OCI-LY1 (cell line): ENCODE results near the gene CPPED1.

Experiments
- H2AFZ ChIP-seq: fragments of 200-600 bp; sonication (generic), shearing (Covaris generic); 2 replicates; pipeline ENCODE4 v1.6.0; 2014; ENCODE audit warnings: antibody characterized with exemption, mild to moderate bottlenecking, low read length
- H3F3A ChIP-seq: fragments of 200-600 bp; sonication (generic), shearing (Covaris generic); 2 replicates; pipeline ENCODE4 v1.6.0; 2014; ENCODE audit warnings: mild to moderate bottlenecking, antibody characterized with exemption, low read length, moderate library complexity; ENCODE audit not compliant: insufficient read depth
- H3K27ac ChIP-seq: fragments of 200-600 bp; sonication (generic); 2 replicates; pipeline ENCODE4 v1.5.1; 2014; ENCODE audit warnings: low read length, mixed run types, mild to moderate bottlenecking, low read depth; ENCODE audit not compliant: poor library complexity, severe bottlenecking
- H3K27me3 ChIP-seq: fragments of 200-600 bp; sonication (generic); 2 replicates; pipeline ENCODE4 v1.6.0; 2014; ENCODE audit warnings: antibody characterized with exemption, mild to moderate bottlenecking, low read length, moderate library complexity; ENCODE audit not compliant: insufficient read depth
- H3K36me3 ChIP-seq: fragments of 200-600 bp; sonication (generic); 2 replicates; pipeline ENCODE4 v1.6.1; 2014; ENCODE audit warnings: mild to moderate bottlenecking, antibody characterized with exemption, low read length, moderate library complexity, mixed read lengths; ENCODE audit not compliant: insufficient read depth
- H3K4me1 ChIP-seq: fragments of 200-600 bp; sonication (generic); 2 replicates; pipeline ENCODE4 v1.5.1; 2014; ENCODE audit warnings: mild to moderate bottlenecking, low read length, moderate library complexity; ENCODE audit not compliant: insufficient read depth, severe bottlenecking
- H3K4me2 ChIP-seq: fragments of 200-600 bp; sonication (generic), shearing (Covaris generic); 2 replicates; pipeline ENCODE4 v1.6.1; 2014; ENCODE audit warnings: low read length
- H3K4me3 ChIP-seq: fragments of 200-600 bp; sonication (generic); 2 replicates; pipeline ENCODE4 v1.5.1; 2014; ENCODE audit warnings: low read length, low read depth, mild to moderate bottlenecking, mixed read lengths; ENCODE audit not compliant: poor library complexity, severe bottlenecking
- H3K79me2 ChIP-seq: fragments of 200-600 bp; shearing (Covaris generic); 2 replicates; pipeline ENCODE4 v1.6.1; 2016; ENCODE audit warnings: mixed run types, low read length, mixed read lengths; ENCODE audit not compliant: insufficient read depth
- H3K9ac ChIP-seq: fragments of 200-600 bp; sonication (generic), shearing (Covaris generic); 2 replicates; pipeline ENCODE4 v1.6.1; 2014; ENCODE audit warnings: mild to moderate bottlenecking, low read length, mixed read lengths
- H3K9me2 ChIP-seq: fragments of 200-600 bp; sonication (generic), shearing (Covaris generic); 2 replicates; pipeline ENCODE4 v1.6.1; 2014; ENCODE audit warnings: low read depth, mild to moderate bottlenecking, low read length, mixed read lengths
- H3K9me3 ChIP-seq: fragments of 200-600 bp; shearing (Covaris generic); 2 replicates; pipeline ENCODE4 v1.6.1; 2014; ENCODE audit warnings: low read length, mixed read lengths
- H4K20me1 ChIP-seq: fragments of 200-600 bp; sonication (generic), shearing (Covaris generic); 2 replicates; pipeline ENCODE4 v1.6.0; 2016; ENCODE audit warnings: mild to moderate bottlenecking, low read length; ENCODE audit not compliant: insufficient read depth
- CTCF ChIP-seq: fragments of 200-600 bp; sonication (generic), shearing (Covaris generic); IDR thresholded peaks from 2 replicates; pipeline ENCODE4 v1.5.1; 2017; ENCODE audit warnings: mild to moderate bottlenecking, antibody characterized with exemption, low read length, moderate library complexity, mixed read lengths
- EZH2 ChIP-seq: fragments of 200-600 bp; sonication (generic), shearing (Covaris generic); IDR thresholded peaks from 2 replicates; pipeline ENCODE4 v1.8.0; 2017; ENCODE audit warnings: borderline replicate concordance, mixed run types, mild to moderate bottlenecking, antibody characterized with exemption, low read length, moderate library complexity, mixed read lengths

CPPED1 gene

GRCh38 chr16:12778726-12779125 is 25.0 kb downstream of the CPPED1 start:
- Histone ChIP-seq H2AFZ (no peak overlapping the region), H3K79me2 (no peaks in the 10 kb centered on the region), H3K9ac (no peak overlapping the region), H3K4me1 (no peaks in the 10 kb centered on the region), H3K27me3 (peaks cover 3% of the 10 kb centered on the region; the same call in 1 of the 2 replicates), H3K36me3 (no peaks in the 10 kb centered on the region), H3K9me3 (no peaks in the 10 kb centered on the region), H3K4me3 (no peak overlapping the region), H3K4me2 (no peak overlapping the region), H3K27ac (no peak overlapping the region), H3K9me2 (no peaks in the 10 kb centered on the region), H4K20me1 (no peaks in the 10 kb centered on the region), H3F3A (no peaks in the 10 kb centered on the region)
- TF ChIP-seq EZH2: no peak
- no peak for TF ChIP-seq CTCF

- H4K20me1 ChIP-seq: no peaks in the 10 kb centered on the region
- H3K9me3 ChIP-seq: no peaks in the 10 kb centered on the region
- no peaks in the 10 kb centered on the region for H3K4me1 ChIP-seq
- no peak overlapping the region for H2AFZ ChIP-seq
- H3K9ac ChIP-seq: no peak overlapping the region
- H3K9me2 ChIP-seq: no peaks in the 10 kb centered on the region
- H3K4me3 ChIP-seq: no peak overlapping the region
- TF ChIP-seq CTCF (no peak), EZH2 (no peak)
- no peaks in the 10 kb centered on the region for H3K79me2 ChIP-seq
- no peak overlapping the region for H3K4me2 ChIP-seq
- H3K27ac ChIP-seq: no peak overlapping the region
- no peaks in the 10 kb centered on the region for H3F3A ChIP-seq
- H3K27me3 ChIP-seq: 0 out of 2 replicates have a peak, but pooled peaks cover 3% of the 10 kb centered on the region
- H3K36me3 ChIP-seq: no peaks in the 10 kb centered on the region
Measured at GRCh38 chr16:12775656-12776236, 27.9 kb downstream of the CPPED1 start.

- no peaks in the 10 kb centered on the region for H3K4me1 ChIP-seq
Measured at GRCh38 chr16:12773221-12773620, 30.5 kb downstream of the CPPED1 start.

GRCh38 chr16:12771341-12771798 is 32.3 kb downstream of the CPPED1 start:
- no peak overlapping the region for H3K4me3 ChIP-seq

More at GRCh38 chr16:12773221-12773620, 30.5 kb downstream of the CPPED1 start:
- Histone ChIP-seq H3K4me2 (no peak overlapping the region), H3F3A (no peaks in the 10 kb centered on the region), H3K27me3 (no peaks in the 10 kb centered on the region), H3K36me3 (no peaks in the 10 kb centered on the region), H3K9me3 (no peaks in the 10 kb centered on the region), H3K9me2 (no peaks in the 10 kb centered on the region), H3K79me2 (no peaks in the 10 kb centered on the region), H3K9ac (no peak overlapping the region), H3K4me3 (no peak overlapping the region), H3K27ac (no peak overlapping the region), H2AFZ (no peak overlapping the region), H4K20me1 (no peaks in the 10 kb centered on the region)
- TF ChIP-seq EZH2: no peak

More at GRCh38 chr16:12771341-12771798, 32.3 kb downstream of the CPPED1 start:
- H4K20me1 ChIP-seq: no peaks in the 10 kb centered on the region
- no peaks in the 10 kb centered on the region for H3K4me1 ChIP-seq
- no peak overlapping the region for H3K9ac ChIP-seq
- no peaks in the 10 kb centered on the region for H3F3A ChIP-seq
- H2AFZ ChIP-seq: no peak overlapping the region
- no peaks in the 10 kb centered on the region for H3K9me2 ChIP-seq
- no peaks in the 10 kb centered on the region for H3K36me3 ChIP-seq
- H3K79me2 ChIP-seq: no peaks in the 10 kb centered on the region
- no peak for TF ChIP-seq CTCF
- no peak for TF ChIP-seq EZH2
- no peak overlapping the region for H3K4me2 ChIP-seq
- no peaks in the 10 kb centered on the region for H3K9me3 ChIP-seq
- no peak overlapping the region for H3K27ac ChIP-seq
- no peaks in the 10 kb centered on the region for H3K27me3 ChIP-seq
